Right atrium auricular region (tissue), 2 donors: ENCODE results near the gene GABRB1. TPM values are rescaled to one million over a fixed set of nuclear protein-coding genes. Genes with fewer than 3 reads are reported as not detected.

Experiments
- DNase-seq: peaks from one replicate; pipeline ENCODE4 v3.0.0-alpha.2; 2019; ENCODE audit warnings: low spot score
- H3K27ac ChIP-seq, 2 donors: fragments of 200-600 bp; sonication (generic); 1 replicate in 1 of 2; 2 replicates in 1 of 2; pipeline ENCODE4 v1.5.1; 2016 to 2019
- H3K27me3 ChIP-seq, 2 donors: fragments of 200-600 bp; sonication (generic); one replicate each; pipeline versions ENCODE4 v1.5.1 to v1.6.0; 2017 to 2019
- H3K36me3 ChIP-seq: fragments of 200-600 bp; sonication (generic); one replicate; pipeline ENCODE4 v1.5.1; 2016
- H3K4me1 ChIP-seq, 2 donors: fragments of 200-600 bp; sonication (generic); one replicate each; pipeline versions ENCODE4 v1.5.1 to v1.6.0; 2017 to 2019
- H3K4me3 ChIP-seq, 2 donors: fragments of 200-600 bp; sonication (generic); 1 replicate in 1 of 2; 2 replicates in 1 of 2; pipeline ENCODE4 v1.5.1; 2017 to 2019; ENCODE audit warnings: mild to moderate bottlenecking in 1 of 2, moderate library complexity in 1 of 2
- H3K9me3 ChIP-seq, 2 donors: fragments of 200-600 bp; sonication (generic); one replicate each; pipeline ENCODE4 v1.5.1; 2019
- total RNA-seq, 2 donors: library from RNA; depleted of rRNA; stranded (reverse); fragments of >200 nt; gene quantifications; one replicate each; pipeline ENCODE4 v1.1.0, GENCODE V29; 2016
- TF ChIP-seq, protein P1 (sequence below), 2 donors: fragments of 200-600 bp; sonication (generic); IDR thresholded peaks; one replicate each; pipeline ENCODE4 v1.5.1; 2019; ENCODE audit warnings: antibody characterized with exemption in 2 of 2

Gene GABRB1
- 1 to 10 TPM; 1.1 to 2.6 TPM for total RNA-seq

DNA sequence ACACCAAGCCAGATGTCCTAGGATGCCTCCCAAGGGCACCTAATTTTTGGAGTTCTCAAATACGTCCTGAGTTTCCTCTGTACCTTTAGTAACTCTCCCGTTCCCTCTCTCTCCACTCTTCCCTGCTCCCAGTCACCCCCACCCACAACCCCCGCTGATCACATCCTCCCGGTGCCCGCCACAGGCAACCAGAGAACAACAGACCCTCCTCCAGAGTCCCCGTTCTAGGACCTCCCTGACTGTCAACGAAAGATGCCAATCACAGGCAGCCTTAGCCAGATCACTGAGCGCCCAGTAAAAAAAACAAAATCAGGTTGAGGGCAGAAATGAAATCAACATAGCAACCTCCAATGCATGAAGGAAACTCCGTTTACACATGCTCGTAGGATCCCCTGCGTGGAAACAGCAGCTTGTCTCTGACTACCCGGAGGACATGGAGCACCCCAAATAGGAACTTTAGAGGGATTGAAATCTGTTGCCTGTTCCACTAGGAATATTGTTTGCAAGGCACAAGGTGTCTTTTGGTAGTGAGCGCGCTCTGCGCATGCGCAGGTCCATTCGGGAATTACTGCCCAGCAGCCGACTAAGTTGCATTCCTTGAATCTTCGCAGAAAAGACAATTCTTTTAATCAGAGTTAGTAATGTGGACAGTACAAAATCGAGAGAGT lies at the start of gene GABRB1:
TSS of gene GABRB1 (plus strand) at position 557 of the 668 bp plus-strand sequence.
- peak within 1 kb of the TSS; percentile 70 to 71 for H3K27ac ChIP-seq
- H3K36me3 ChIP-seq = no peaks in the 10 kb centered on the region
- H3K9me3 ChIP-seq = no peaks in the 10 kb centered on the region
- DNase-seq = peak; percentile 65
- H3K4me1 ChIP-seq = no peaks in the 10 kb centered on the region
- TF ChIP-seq, protein P1, sequence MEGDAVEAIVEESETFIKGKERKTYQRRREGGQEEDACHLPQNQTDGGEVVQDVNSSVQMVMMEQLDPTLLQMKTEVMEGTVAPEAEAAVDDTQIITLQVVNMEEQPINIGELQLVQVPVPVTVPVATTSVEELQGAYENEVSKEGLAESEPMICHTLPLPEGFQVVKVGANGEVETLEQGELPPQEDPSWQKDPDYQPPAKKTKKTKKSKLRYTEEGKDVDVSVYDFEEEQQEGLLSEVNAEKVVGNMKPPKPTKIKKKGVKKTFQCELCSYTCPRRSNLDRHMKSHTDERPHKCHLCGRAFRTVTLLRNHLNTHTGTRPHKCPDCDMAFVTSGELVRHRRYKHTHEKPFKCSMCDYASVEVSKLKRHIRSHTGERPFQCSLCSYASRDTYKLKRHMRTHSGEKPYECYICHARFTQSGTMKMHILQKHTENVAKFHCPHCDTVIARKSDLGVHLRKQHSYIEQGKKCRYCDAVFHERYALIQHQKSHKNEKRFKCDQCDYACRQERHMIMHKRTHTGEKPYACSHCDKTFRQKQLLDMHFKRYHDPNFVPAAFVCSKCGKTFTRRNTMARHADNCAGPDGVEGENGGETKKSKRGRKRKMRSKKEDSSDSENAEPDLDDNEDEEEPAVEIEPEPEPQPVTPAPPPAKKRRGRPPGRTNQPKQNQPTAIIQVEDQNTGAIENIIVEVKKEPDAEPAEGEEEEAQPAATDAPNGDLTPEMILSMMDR (IDR thresholded peaks at IDR 0.05) = no peak
- H3K4me3 ChIP-seq = peak within 1 kb of the TSS; percentile 51 to 58
- no peaks in the 10 kb centered on the region for H3K27me3 ChIP-seq

DNA sequence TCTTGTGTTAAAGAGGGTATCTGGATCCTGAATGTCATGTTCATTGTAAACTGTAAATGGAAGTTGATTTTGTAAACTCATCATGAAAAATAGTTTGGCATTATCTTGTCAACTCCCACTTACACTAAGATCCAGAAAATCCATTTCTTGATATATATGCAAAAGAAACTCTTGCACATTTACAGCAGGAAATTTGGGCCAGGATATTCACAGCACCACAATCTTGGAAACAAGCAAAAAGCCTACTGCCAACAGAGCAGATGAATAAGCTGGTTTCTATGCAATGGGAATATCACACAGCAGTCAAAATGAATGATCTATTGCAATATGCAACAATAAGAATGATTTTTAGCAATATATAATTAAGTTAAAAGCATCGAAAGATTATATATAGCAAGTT lies 46.6 kb upstream of the GABRB1 start:
- no peaks in the 10 kb centered on the region for H3K36me3 ChIP-seq
- H3K27ac ChIP-seq = no peak overlapping the region
- TF ChIP-seq, protein P1 (IDR thresholded peaks at IDR 0.05) = no peak
- DNase-seq = no peak
- H3K9me3 ChIP-seq = no peaks in the 10 kb centered on the region
- H3K4me1 ChIP-seq = no peaks in the 10 kb centered on the region
- no peak overlapping the region for H3K4me3 ChIP-seq
- H3K27me3 ChIP-seq = no peaks in the 10 kb centered on the region

DNA sequence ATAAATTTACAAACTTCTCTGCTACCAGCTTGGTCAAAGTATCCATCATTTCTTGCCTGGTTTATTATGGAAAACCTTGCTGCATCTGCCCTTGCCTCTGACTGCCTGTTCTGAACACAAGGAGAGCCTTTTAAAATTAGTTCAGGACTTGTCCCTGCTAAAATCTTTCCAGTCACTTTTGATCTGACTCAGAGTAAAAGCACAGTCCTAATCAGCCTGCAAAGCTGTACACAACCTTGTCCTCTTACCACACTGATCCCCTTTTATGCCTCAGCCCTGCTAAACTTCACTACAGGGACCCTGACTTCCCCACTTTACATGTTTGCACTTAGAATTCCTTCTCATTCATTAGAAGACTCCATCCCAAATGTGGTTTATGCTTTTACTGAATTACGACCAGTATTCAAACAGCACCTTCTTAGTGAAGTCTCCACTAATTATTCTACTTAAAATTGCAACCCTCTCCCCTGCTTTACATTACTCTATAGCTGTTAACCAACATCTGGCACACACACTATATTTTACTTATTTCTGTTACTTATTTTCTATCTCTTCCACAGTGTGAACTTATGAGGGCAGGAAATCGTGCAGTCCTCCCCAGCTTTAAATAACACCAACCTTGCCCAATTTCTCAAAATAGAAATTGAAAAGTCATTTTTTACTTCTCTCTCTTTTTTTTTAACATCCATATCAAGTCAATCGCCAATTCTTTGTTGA lies 44.3 kb upstream of the GABRB1 start:
- H3K9me3 ChIP-seq = no peaks in the 10 kb centered on the region
- H3K4me3 ChIP-seq = no peak overlapping the region
- no peaks in the 10 kb centered on the region for H3K36me3 ChIP-seq
- H3K27me3 ChIP-seq = no peaks in the 10 kb centered on the region
- no peaks in the 10 kb centered on the region for H3K4me1 ChIP-seq
- no peak for DNase-seq
- H3K27ac ChIP-seq = no peak overlapping the region
- TF ChIP-seq, protein P1 (IDR thresholded peaks at IDR 0.05) = no peak

DNA sequence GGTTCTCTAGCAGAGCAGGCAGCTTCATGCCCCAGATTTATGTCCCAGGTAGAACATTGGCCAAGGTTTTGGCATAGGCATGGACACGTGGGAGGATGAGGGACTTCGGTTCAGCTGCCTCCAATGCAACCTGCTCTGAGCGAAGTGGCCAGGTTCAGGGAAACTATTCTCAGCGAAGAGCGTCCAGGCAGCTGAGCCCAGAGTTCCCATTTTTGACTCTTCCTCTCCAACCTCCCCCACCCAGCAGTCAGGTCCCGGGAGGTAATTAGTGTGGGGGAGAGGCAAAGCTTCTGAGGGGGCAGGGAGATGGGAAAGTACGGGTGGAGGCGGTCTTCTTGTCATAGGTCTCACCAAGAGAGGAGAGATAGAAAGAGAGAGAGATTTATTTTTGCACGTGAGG lies 39.0 kb upstream of the GABRB1 start:
- no peaks in the 10 kb centered on the region for H3K27me3 ChIP-seq
- TF ChIP-seq, protein P1 (IDR thresholded peaks at IDR 0.05) = no peak
- H3K4me3 ChIP-seq = peak overlapping the region in 1 of 2 donors; percentile 47
- peaks cover 0 to 16% of the 10 kb centered on the region in 2 donors for H3K4me1 ChIP-seq
- H3K36me3 ChIP-seq = no peaks in the 10 kb centered on the region
- no peak for DNase-seq
- no peak overlapping the region for H3K27ac ChIP-seq
- H3K9me3 ChIP-seq = no peaks in the 10 kb centered on the region

DNA sequence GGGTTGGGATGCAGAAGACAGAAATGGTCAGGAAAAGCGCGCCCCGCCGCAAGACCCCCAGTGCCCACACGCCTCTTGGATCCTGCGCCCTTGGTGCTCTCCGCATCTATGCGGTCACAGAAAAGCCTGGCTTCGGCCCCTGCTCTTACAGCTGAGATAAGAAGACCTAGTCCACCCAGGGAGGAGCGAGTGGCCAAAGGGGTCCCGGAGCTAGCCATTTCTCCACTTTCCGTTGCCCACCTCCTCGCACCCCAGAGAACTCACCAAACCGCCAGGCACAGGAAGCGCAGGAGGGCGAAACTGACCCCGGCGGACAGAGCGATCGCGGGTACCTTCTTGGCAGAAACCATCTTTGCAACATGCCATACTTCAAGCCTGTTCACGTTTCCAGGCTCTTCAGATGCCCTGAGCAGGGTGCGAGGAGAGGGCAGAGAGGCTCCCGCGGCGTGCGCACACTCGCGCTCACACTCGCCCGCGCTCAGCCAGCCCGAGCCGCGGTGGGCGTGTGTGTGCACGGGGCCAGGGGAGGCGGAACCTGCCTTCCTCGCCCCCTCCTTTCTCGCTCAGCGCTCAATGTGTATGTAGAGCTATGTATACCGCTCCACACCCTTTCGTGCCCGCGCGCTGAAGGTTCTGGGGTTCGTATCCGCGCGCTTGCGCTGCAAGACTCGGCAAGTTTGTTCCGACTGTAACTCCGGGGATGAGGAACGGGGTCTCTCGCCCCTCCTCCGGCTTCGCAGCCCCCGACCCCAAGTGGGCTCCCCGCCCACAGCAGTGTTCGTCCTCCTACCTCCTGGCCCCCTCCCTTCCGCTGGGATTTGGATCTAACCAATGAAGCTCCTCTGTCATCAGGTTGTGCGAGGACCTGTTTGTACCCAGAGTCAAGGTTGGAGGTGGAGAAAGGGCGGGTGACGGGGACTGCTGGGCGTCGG lies 38.0 kb upstream of the GABRB1 start, which contains the start of gene GABRA4:
TSS of gene GABRA4 (minus strand) at position 507 of the 932 bp plus-strand sequence. CDS start at position 350, 157 bp downstream.
- peaks cover 0 to 16% of the 10 kb centered on the region in 2 donors for H3K4me1 ChIP-seq
- no peaks in the 10 kb centered on the region for H3K9me3 ChIP-seq
- H3K36me3 ChIP-seq = no peaks in the 10 kb centered on the region
- peak within 1 kb of the TSS; percentile 47 to 51 for H3K4me3 ChIP-seq
- no peak for DNase-seq
- TF ChIP-seq, protein P1 (IDR thresholded peaks at IDR 0.05) = no peak
- H3K27ac ChIP-seq = peak within 1 kb of the TSS in 1 of 2 donors; percentile 9
- H3K27me3 ChIP-seq = no peaks in the 10 kb centered on the region
